GM18873 (cell line): ENCODE data around the gene HFM1.
"Not testable (repeated sequence)": the region's sequence is repeated elsewhere in the genome, so short reads cannot be mapped to it uniquely, and the experiment has no call there.

ENCODE experiments used
- ATAC-seq: cut with Tn5 transposase; IDR thresholded peaks from one replicate; pipeline ENCODE4 v1.9.1; 2021; ENCODE audit warnings: mild to moderate bottlenecking, moderate library complexity, moderate number of reproducible peaks; ENCODE audit not compliant: unreplicated experiment, low FRiP score

Gene HFM1

GRCh38 chr1:91404151-91405012 is at the start of gene HFM1:
Gene HFM1, minus strand, starts transcription at chr1:91404837. Its CDS starts 3,755 bp downstream, at chr1:91401082.
- ATAC-seq = peak; percentile 92

- no peak for ATAC-seq
Measured at GRCh38 chr1:91454136-91454535, 49.5 kb upstream of the HFM1 start.

GRCh38 chr1:91450260-91450659 is 45.6 kb upstream of the HFM1 start:
- ATAC-seq = no peak

- not testable (repeated sequence) for ATAC-seq
Measured at GRCh38 chr1:91447782-91448181, 43.1 kb upstream of the HFM1 start.

GRCh38 chr1:91441980-91442379 is 37.3 kb upstream of the HFM1 start:
- ATAC-seq = not testable (repeated sequence)

GRCh38 chr1:91440847-91441246 is 36.2 kb upstream of the HFM1 start:
- no peak for ATAC-seq

- ATAC-seq = no peak
Measured at GRCh38 chr1:91439016-91439415, 34.4 kb upstream of the HFM1 start.

- no peak for ATAC-seq
Measured at GRCh38 chr1:91428182-91428798, 23.7 kb upstream of the HFM1 start.

- ATAC-seq = no peak
Measured at GRCh38 chr1:91427741-91428140, 23.1 kb upstream of the HFM1 start.

- not testable (repeated sequence) for ATAC-seq
Measured at GRCh38 chr1:91422523-91422922, 17.9 kb upstream of the HFM1 start.

- ATAC-seq = no peak
Measured at GRCh38 chr1:91412371-91412770, 7.7 kb upstream of the HFM1 start.

- ATAC-seq = no peak
Measured at GRCh38 chr1:91406773-91407389, 2.2 kb upstream of the HFM1 start.

- ATAC-seq = no peak
Measured at GRCh38 chr1:91402023-91402422, 2.6 kb downstream of the HFM1 start.

- ATAC-seq = no peak
Measured at GRCh38 chr1:91400133-91400725, 4.4 kb downstream of the HFM1 start.

GRCh38 chr1:91398291-91398690 is 6.3 kb downstream of the HFM1 start:
- no peak for ATAC-seq

- no peak for ATAC-seq
Measured at GRCh38 chr1:91397605-91398004, 7.0 kb downstream of the HFM1 start.

GRCh38 chr1:91393042-91393441 is 11.6 kb downstream of the HFM1 start:
- ATAC-seq = no peak

GRCh38 chr1:91386109-91386508 is 18.5 kb downstream of the HFM1 start:
- no peak for ATAC-seq

- no peak for ATAC-seq
Measured at GRCh38 chr1:91383456-91383855, 21.2 kb downstream of the HFM1 start.

GRCh38 chr1:91381844-91382243 is 22.8 kb downstream of the HFM1 start:
- no peak for ATAC-seq

GRCh38 chr1:91374086-91374485 is 30.6 kb downstream of the HFM1 start:
- ATAC-seq = no peak
